ENCODE measurements around the gene TRPM2.
"Not testable (repeated sequence)": the region's sequence is repeated elsewhere in the genome, so short reads cannot be mapped to it uniquely, and the experiment has no call there.

TRPM2 gene

GRCh38 chr21:44399955-44400790 lies 46.8 kb downstream of the TRPM2 start:
- TF ChIP-seq, protein P1, sequence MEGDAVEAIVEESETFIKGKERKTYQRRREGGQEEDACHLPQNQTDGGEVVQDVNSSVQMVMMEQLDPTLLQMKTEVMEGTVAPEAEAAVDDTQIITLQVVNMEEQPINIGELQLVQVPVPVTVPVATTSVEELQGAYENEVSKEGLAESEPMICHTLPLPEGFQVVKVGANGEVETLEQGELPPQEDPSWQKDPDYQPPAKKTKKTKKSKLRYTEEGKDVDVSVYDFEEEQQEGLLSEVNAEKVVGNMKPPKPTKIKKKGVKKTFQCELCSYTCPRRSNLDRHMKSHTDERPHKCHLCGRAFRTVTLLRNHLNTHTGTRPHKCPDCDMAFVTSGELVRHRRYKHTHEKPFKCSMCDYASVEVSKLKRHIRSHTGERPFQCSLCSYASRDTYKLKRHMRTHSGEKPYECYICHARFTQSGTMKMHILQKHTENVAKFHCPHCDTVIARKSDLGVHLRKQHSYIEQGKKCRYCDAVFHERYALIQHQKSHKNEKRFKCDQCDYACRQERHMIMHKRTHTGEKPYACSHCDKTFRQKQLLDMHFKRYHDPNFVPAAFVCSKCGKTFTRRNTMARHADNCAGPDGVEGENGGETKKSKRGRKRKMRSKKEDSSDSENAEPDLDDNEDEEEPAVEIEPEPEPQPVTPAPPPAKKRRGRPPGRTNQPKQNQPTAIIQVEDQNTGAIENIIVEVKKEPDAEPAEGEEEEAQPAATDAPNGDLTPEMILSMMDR (IDR thresholded peaks at IDR 0.05; ENCODE audit: insufficient read depth, missing control alignments), result no peak
- FAIRE-seq (no peak), DNase-seq (ENCODE audit: insufficient read length, low spot score) (no peak)

GRCh38 chr21:44400791-44401385 lies 47.5 kb downstream of the TRPM2 start:
- no peak for DNase-seq (ENCODE audit: insufficient read length, low spot score)
- TF ChIP-seq, protein P1 (IDR thresholded peaks at IDR 0.05; ENCODE audit: insufficient read depth, missing control alignments), result no peak
- FAIRE-seq, result no peak

- TF ChIP-seq, protein P1 (IDR thresholded peaks at IDR 0.05; ENCODE audit: insufficient read depth, missing control alignments), result no peak
- DNase-seq (ENCODE audit: insufficient read length, low spot score), result no peak
- no peak for FAIRE-seq
These were observed 48.2 kb downstream of the TRPM2 start for GRCh38 chr21:44401386-44402160.

DNA sequence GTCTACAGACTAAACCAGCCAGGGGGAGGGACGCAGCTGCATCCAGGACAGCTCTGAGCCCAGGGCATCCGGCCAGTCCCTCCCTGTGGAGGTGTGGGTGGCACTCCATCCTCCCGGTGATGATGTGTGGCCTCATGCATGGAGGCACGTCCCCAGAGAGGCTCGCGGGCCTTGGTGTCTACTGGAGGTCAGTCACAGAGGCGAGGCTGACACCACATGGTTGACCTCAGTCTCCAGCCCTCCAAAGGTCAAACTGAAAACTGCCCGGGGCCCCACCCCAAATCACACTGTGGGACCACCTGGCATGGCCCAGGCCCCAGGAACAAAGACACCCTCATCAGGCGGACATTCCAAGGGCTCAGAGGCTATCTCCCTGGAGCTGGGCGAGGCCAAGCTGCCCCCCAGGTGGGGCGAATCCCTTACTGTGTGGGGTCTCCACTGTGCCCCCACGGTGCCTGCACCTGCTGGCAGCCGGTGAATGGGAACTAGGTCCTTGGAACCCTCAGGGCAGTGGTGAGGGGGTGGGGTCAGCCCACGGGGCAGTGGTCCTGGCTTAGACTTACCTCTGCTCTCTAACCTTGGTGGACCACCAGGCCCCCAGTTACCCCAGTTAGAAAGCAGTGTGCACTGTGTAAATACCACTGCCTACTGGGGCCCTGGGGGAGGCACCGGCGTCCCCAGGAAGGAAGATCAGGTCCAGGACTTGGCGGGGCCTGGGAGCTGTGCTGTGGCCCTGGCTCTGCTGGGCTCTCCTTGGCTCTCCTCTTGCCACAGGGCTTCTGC lies 49.1 kb downstream of the TRPM2 start:
- TF ChIP-seq, protein P1 (IDR thresholded peaks at IDR 0.05; ENCODE audit: insufficient read depth, missing control alignments), result no peak
- FAIRE-seq, result no peak
- DNase-seq (ENCODE audit: insufficient read length, low spot score), result no peak

- TF ChIP-seq, protein P1 (IDR thresholded peaks at IDR 0.05; ENCODE audit: insufficient read depth, missing control alignments), result no peak
- DNase-seq (ENCODE audit: insufficient read length, low spot score) (no peak), FAIRE-seq (no peak)
These were observed 49.9 kb downstream of the TRPM2 start for GRCh38 chr21:44403106-44404020.

DNA sequence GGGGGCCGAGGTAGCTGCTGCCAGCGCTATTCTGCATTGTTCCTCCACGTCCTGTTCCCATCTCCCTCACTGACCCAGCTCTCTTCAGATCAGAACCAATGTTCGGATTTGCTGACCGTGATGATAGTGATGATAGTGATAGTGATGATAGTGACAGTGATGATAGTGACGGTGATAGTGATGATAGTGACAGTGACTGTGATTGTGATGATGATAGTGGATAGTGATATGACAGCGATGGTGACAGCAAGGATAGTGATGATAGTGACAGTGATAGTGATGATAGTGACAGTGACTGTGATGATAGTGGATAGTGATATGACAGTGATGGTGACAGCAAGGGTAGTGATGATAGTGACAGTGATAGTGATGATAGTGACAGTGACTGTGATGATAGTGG lies 51.1 kb downstream of the TRPM2 start:
- not testable (repeated sequence) for FAIRE-seq; DNase-seq (ENCODE audit: insufficient read length, low spot score)
